Endometrium (tissue), 2 donors: ENCODE data around the gene MAML1.

ENCODE experiments used
- FAIRE-seq: peaks from 2 replicates; lab custom pipeline; 2012; peaks lifted over from hg19 to GRCh38; lab: Jason Lieb, UNC
- donor health status: control.
- donor health status: control.

MAML1 gene

DNA sequence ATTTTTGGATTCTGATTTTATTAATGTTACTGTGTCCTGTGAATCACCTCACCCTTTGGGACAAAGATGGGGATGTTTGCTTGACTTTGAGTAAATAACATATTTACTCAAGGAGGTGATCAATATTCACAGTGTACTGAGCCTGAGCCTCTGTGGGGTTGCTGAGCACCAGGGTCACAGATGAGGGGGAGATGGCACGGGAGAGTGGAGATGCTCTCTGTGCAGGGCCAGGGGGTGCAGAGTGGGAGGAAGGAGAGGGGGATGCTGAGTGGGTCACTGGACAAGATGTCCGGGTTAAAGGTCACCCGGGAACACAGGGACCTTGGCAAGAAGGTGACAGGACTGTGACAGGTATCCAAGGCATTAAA lies 92.1 kb downstream of the MAML1 start:
- FAIRE-seq = no peak

DNA sequence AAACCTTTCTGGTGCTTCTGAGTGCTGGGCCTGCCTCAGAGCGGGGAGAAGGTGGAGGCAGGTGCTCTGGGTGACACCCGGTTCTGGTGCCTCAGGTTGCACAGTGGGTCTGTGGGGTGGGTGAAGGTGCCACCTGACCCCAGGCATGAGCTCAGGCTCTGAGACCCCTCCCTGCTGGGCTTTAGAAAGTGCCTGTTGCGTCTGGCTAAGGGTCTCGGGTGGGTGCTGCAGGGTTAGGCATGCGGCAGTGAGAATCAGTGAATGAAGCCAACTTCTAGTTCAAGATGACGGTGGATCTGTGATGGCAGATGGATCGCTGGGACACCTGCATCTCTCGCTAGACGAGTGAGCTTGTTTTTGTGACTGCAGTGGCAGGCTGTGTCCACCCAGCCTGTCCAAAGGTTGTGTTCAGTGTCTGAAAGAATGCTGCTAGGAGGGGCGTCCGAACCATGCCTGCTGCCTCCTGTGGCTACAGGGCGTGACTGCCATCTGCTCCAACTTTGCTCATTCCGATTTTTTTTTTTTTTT lies 93.1 kb downstream of the MAML1 start:
- FAIRE-seq = no peak
